NCI-H226 (cell line): ENCODE data around the gene KLRF2.

Source experiments
- DNase-seq: peaks from one replicate; pipeline ENCODE4 v3.0.0-alpha.2; 2015

KLRF2 gene

GRCh38 chr12:9888665-9889273 lies 7.5 kb downstream of the KLRF2 start:
- DNase-seq, result no peak

DNA sequence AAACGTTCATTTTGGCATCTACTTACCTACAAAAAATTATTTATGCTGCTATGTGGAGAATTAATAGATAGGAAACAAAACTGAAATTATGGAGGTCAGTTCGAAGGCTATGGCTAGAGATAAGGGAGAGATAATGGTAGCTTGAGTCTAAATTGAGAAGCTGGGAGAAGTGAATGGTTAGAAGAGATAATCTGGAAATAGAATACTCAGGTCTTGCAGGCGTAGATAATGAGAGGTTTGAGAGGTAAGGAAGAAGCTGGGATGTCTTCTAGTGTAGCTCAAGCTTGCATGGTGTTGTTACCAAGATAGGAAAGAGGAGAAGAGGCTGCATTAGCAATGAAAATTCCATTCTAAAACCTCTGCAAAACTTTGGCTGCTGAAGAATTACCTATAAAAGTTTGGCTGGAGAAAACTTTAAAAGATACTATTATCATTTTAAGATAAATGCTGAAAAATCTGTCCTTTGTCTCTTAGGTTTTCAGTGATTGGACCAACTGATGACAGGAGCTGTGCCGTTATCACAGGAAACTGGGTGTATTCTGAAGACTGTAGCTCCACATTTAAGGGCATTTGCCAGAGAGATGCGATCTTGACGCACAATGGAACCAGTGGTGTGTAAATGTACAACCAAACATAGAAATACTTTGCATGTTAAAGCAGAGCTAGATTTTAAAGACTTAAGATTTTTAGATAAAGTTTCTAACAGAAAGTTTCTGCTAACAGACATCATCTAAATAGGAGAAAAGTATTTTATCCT lies 14.1 kb downstream of the KLRF2 start:
- DNase-seq, result no peak

GRCh38 chr12:9897535-9897934 lies 16.2 kb downstream of the KLRF2 start:
- no peak for DNase-seq

- no peak for DNase-seq
These were observed 17.9 kb downstream of the KLRF2 start for GRCh38 chr12:9899209-9899608.

GRCh38 chr12:9900930-9901329 lies 19.6 kb downstream of the KLRF2 start:
- DNase-seq, result no peak

DNA sequence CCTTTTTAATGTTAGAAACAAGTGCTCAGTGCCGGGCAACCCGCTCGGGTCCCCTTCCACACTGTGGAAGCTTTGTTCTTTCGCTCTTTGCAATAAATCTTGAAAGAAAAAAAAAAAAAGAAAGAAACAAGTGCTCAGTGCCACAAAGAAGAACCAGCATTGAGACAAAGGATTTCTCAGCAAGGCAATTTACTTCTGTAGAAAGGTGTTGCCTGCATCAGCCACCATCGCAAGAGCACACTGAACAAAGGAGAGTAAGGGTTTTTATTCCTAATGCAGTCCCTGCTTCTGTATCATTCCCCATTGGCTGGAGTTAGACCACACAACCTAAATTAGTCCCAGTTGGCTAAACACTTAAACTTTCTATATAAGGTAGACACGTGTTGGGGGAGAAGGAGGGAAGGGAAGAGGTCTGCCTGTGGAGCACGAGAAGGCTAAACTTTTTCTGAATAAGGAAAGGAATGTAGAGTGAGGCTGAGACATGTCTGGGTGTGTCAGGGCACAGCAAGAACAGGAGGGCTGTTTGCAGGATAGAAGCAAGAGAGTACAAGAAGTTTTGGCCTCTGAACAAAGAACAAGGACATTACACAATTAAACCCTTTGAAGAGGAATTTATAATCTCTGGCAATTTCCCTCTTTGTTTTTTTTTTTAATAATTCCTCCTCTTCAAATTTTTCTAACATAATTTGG lies 21.4 kb downstream of the KLRF2 start:
- DNase-seq, result no peak

GRCh38 chr12:9906873-9907272 lies 25.6 kb downstream of the KLRF2 start:
- no peak for DNase-seq

DNA sequence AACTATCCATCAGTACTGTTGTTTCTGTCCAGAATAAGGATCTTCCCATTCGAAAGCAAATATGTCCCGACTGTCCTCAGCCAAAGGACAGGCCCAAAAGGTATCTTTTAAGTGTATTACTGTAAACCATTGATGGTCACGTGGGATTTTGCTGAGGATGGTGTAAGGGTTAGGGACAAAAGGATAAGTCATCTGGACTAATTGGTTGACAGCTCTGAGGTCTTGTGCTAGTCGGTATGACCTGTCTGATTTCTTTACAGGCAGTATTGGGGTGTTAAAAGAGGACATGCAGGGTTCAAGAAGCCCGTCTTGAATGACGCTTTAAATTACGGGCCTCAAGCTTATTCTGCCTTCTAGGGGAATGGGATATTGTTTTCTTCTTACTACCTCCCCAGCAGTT lies 26.5 kb downstream of the KLRF2 start:
- no peak for DNase-seq

DNA sequence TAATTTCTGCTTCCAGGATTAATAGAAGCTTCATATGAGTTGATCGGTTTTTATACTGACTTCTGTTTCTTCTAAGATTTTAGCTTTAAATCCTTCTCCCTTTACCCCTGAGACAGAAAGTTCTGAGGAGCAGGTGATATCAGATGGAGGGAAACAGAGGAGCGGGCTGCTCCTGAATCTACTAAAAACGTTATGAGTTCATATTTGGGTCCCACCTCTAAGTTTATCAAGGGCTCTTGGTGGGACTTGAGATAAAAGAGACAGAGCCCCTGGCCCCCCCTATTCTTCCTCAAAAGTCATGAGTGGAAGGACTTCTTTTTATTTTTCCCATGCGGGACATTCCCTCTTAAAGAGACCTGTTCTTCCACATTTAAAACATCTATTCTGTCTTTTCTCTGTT lies 27.1 kb downstream of the KLRF2 start:
- DNase-seq, result no peak

GRCh38 chr12:9909724-9910123 lies 28.4 kb downstream of the KLRF2 start:
- no peak for DNase-seq

GRCh38 chr12:9910716-9911421 lies 29.6 kb downstream of the KLRF2 start:
- no peak for DNase-seq

GRCh38 chr12:9911708-9912107 lies 30.4 kb downstream of the KLRF2 start:
- no peak for DNase-seq

GRCh38 chr12:9919443-9919842 lies 38.2 kb downstream of the KLRF2 start:
- no peak for DNase-seq

DNA sequence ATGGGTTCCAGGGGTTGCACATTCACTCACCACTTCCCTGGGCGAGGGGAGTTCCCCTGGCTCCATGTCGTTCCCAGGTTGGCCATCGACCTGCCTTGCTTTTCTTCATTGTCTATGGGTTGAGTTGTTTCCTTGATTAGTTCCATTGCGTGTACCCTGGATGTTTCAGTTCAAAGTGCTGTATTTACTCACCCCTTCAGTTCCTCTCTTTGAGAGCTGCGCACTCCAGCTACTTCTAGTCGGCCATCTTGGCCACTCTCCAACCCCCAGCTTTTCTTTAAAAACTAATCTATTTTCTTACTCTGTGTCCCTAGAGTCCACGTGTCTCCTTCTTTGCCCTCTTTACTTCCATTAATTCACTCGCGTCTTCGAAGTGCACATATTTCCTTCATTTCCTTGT lies 39.2 kb downstream of the KLRF2 start:
- no peak for DNase-seq

DNA sequence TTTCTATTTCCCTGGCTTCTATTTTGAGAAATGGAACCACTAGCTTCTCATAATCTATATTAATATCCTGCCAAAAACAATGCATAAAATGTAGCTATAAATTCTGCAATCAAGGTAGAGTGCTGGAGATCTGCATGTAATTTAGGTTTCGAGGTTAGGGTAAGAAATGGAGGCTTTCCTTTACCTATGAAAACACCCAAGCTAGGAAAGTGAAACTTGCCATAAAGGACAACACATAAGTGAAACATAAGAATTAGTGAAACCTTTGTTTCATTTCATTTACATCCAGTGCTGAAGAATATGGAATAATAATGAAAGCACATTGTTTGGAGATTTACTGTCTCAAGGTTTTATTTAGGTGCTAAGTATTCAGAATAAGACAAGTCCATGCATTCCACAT lies 41.1 kb downstream of the KLRF2 start:
- DNase-seq, result no peak

GRCh38 chr12:9925705-9926393 lies 44.6 kb downstream of the KLRF2 start:
- DNase-seq, result no peak

DNA sequence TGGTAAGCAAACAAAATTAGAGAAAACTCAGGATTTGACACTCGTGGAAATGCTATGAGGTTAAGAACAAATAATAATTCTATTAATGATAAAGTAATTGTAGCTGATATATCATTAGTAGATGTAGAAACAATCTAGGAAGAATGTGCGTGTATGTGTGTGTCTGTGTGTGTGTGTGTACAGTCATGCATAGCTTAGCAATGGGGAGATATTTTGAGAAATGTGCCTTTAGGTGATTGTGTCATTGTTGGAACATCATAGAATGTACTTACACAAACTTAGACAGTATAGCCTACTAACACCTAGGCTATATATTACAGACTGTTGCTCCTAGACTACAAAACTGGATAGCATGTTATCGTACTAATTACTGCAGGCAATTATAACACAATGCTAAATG lies 45.6 kb downstream of the KLRF2 start:
- DNase-seq, result no peak

GRCh38 chr12:9928607-9929006 lies 47.3 kb downstream of the KLRF2 start:
- DNase-seq, result no peak

GRCh38 chr12:9931245-9931644 lies 50.0 kb downstream of the KLRF2 start:
- DNase-seq, result no peak

DNA sequence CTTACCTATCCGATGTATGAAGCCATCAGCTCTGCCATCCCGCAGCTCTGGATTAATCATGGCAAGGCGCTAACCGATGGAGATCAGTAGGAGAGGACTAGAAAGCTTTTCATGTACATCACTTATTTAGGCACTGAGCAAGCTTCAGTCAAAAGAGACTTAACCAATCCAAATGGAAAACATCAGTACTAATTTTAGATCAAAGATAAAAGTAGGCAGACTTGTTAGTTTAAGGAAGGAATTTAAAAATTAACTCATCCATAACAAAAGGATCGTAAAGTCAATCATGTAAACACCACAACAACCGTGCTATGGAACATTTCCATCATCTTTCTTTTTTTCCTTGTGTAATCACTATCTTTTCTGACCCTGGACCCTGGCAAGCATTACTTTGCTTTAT lies 51.0 kb downstream of the KLRF2 start, which contains the start of gene CLEC2A:
Gene CLEC2A, minus strand, starts transcription at position 101 of the 400 bp plus-strand sequence. Its CDS starts 41 bp downstream, at position 60.
- no peak for DNase-seq

DNA sequence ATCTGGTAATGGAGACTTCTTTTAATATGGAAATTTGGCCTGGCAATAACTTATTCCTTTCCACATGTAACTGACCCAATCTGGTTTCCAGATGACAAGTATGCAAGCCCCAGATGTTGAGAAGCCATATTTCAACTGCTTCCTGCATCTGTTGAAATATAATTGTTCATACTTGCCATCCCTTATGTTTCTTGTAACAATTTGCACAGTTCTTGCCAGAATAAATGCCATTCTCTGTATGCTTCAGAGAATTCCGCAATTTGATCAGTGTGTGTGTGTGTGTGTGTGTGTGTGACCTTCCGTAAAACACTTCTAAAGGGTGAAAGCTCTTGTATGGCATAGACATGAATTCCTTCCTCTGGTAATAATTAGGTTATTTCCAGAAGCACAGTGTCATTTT lies 52.7 kb downstream of the KLRF2 start:
- no peak for DNase-seq

DNA sequence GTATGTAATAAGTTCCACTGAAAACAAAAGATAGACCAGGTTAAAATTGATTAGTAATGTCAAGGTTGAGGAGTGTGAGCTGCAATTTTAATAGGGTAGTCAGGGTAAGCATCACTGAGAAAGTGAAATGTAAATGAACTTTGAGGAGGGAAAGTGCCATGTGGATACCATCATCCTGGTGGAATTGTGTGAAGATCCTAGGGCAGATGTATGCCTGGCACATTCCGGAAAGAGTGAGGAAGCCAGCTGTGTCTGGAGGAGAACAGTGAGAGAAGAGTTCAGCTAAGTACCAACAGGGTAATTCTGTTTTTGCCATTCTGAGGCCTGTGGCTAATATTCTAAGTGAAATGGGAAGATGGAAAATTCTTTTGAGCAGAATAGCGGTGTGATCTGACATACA lies 53.7 kb downstream of the KLRF2 start:
- no peak for DNase-seq

DNA sequence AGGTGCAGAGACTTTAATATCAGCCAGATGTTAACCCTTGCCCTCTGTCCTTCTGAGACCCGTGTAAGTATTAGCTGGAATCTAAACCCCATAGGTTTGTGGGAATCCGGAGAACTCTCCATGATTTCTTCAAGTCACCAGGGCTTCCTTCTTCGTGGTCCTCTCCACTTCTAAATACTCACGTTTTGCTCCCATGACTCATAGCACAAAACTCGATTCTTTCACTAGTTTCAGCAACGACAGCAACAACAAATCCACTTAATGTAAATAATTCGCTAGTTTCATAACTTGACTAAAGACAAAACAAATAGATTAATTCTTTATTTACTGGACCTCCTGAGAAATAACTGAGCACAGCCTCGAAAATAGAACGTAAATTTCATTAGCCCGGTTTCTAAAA lies 55.3 kb downstream of the KLRF2 start:
- no peak for DNase-seq
